CD4-positive, alpha-beta T cell (primary cell): ENCODE data around the gene WIPI1. TPM values are rescaled to one million over a fixed set of nuclear protein-coding genes. Genes with fewer than 3 reads are reported as not detected.

Experiments used
- ATAC-seq: fragments of 200-7000 bp; cut with Tn5 transposase; one replicate; pipeline ENCODE4 v1.10.0; 2022; ENCODE audit warnings: mild to moderate bottlenecking; ENCODE audit not compliant: poor library complexity
- CTCF ChIA-PET: fragments of 350-600 bp; sonication (Branson Sonifier 250); formaldehyde crosslinking; loops from one replicate; lab custom pipeline; 2021; ENCODE audit warnings: antibody characterized with exemption, inconsistent platforms; lab: Charles Lee
- POLR2A ChIA-PET: fragments of 350-600 bp; sonication (Branson Sonifier 250); formaldehyde crosslinking; loops from one replicate; lab custom pipeline; 2021; ENCODE audit warnings: antibody characterized with exemption, inconsistent platforms; lab: Charles Lee
- DNase-seq, 14 experiments: peaks; one replicate each; pipeline ENCODE4 v3.0.0-alpha.2; 2013 to 2020; ENCODE audit warnings: mixed read lengths in 2 of 14
- H3K27ac ChIP-seq, 2 donors: one replicate each; pipeline versions ENCODE4 v1.5.1 to v1.7.0; 2013; ENCODE audit warnings: low read length in 2 of 2, low read depth in 1 of 2, mild to moderate bottlenecking in 1 of 2
- H3K27me3 ChIP-seq, 2 experiments: 1 replicate in 1 of 2; 2 replicates in 1 of 2; pipeline versions ENCODE4 v1.6.1 to v1.7.0; 2013; ENCODE audit warnings: low read length in 2 of 2, control low read depth in 1 of 2, mild to moderate bottlenecking in 1 of 2, moderate library complexity in 1 of 2; ENCODE audit not compliant: insufficient read depth in 2 of 2, control insufficient read depth in 1 of 2
- H3K36me3 ChIP-seq: one replicate; pipeline ENCODE4 v1.6.1; 2013; ENCODE audit warnings: low read length, control low read depth; ENCODE audit not compliant: insufficient read depth
- H3K4me1 ChIP-seq: one replicate; pipeline ENCODE4 v1.6.1; 2013; ENCODE audit warnings: low read length, control low read depth; ENCODE audit not compliant: insufficient read depth
- H3K4me3 ChIP-seq: one replicate; pipeline ENCODE4 v1.5.1; 2013; ENCODE audit warnings: mild to moderate bottlenecking, low read length, moderate library complexity
- H3K9me3 ChIP-seq, 2 experiments: 1 replicate in 1 of 2; 2 replicates in 1 of 2; pipeline versions ENCODE4 v1.6.1 to v1.7.0; 2013; ENCODE audit warnings: low read length in 2 of 2, mild to moderate bottlenecking in 2 of 2, control low read depth in 1 of 2, moderate library complexity in 1 of 2; ENCODE audit not compliant: control insufficient read depth in 1 of 2, insufficient read depth in 1 of 2
- H3K27ac Mint-ChIP-seq: one replicate; pipeline ENCODE4 v1.8.0; 2020; ENCODE audit warnings: mixed read lengths
- H3K27me3 Mint-ChIP-seq: one replicate; pipeline ENCODE4 v1.8.0; 2021; ENCODE audit warnings: mixed read lengths
- H3K36me3 Mint-ChIP-seq: one replicate; pipeline ENCODE4 v1.8.0; 2021; ENCODE audit warnings: low read depth, mixed read lengths
- H3K4me1 Mint-ChIP-seq: one replicate; pipeline ENCODE4 v1.8.0; 2021; ENCODE audit warnings: low read depth, mixed read lengths
- H3K4me3 Mint-ChIP-seq: one replicate; pipeline ENCODE4 v1.8.0; 2020; ENCODE audit warnings: mild to moderate bottlenecking, mixed read lengths
- H3K9me3 Mint-ChIP-seq: one replicate; pipeline ENCODE4 v1.8.0; 2020; ENCODE audit warnings: mixed read lengths
- CTCF ChIP-seq: fragments of 200-600 bp; IDR thresholded peaks from one replicate; pipeline ENCODE4 v1.8.0; 2022; ENCODE audit warnings: antibody characterized with exemption, mild to moderate bottlenecking
- intact Hi-C, 2 experiments: fragments of 100-400 bp; cut with DNase I in 1 of 2; cut with micrococcal nuclease in 1 of 2; formaldehyde crosslinking; loops; one replicate each; pipeline versions ENCODE4 v1.15.1 to v1.9.0; 2023 to 2025; cut with DNase I, micrococcal nuclease
- total RNA-seq, 174 experiments: library from RNA in 2 of 174; stranded (reverse) in 2 of 174; gene quantifications; one replicate each; pipeline ENCODE4 v1.2.3 and lab custom pipeline; 2021 to 2026

The WIPI1 gene
- total RNA-seq, 2 experiments from 2014 or later, result 2.0 to 2.6 TPM

- no peak for TF ChIP-seq CTCF
- DNase-seq, result no peak
- Mint-ChIP-seq H3K36me3 (no peaks in the 10 kb centered on the region), H3K4me3 (no peak overlapping the region), H3K27ac (no peak overlapping the region), H3K27me3 (no peaks in the 10 kb centered on the region), H3K4me1 (peaks cover 28% of the 10 kb centered on the region), H3K9me3 (no peaks in the 10 kb centered on the region)
- Histone ChIP-seq H3K36me3 (peaks cover 10% of the 10 kb centered on the region), H3K4me1 (peaks cover 22% of the 10 kb centered on the region), H3K9me3 (no peaks in the 10 kb centered on the region), H3K27me3 (no peaks in the 10 kb centered on the region), H3K4me3 (no peak overlapping the region), H3K27ac (no peak overlapping the region)
- ATAC-seq, result no peak
- intact Hi-C loops, result loop anchor here in 1 of 2 experiments (5.0 kb wide), 1 partner anchor 70 kb away; no protein-coding TSS in a partner anchor
- ChIA-PET POLR2A (interaction anchor here (0.7 to 3.3 kb wide), 11 partner anchors 10 to 184 kb away, joined by 3 to 29 read pairs (median 5); partner anchors contain the start of genes AMZ2, ARSG, SLC16A6 and WIPI1), CTCF (interaction anchor here (0.7 to 1.4 kb wide), 14 partner anchors 15 to 184 kb away, joined by 3 to 9 read pairs (median 3); partner anchors contain the start of genes AMZ2, ARSG, SLC16A6 and WIPI1)
These were observed 25.0 kb downstream of the WIPI1 start for GRCh38 chr17:68432086-68432864.

DNA sequence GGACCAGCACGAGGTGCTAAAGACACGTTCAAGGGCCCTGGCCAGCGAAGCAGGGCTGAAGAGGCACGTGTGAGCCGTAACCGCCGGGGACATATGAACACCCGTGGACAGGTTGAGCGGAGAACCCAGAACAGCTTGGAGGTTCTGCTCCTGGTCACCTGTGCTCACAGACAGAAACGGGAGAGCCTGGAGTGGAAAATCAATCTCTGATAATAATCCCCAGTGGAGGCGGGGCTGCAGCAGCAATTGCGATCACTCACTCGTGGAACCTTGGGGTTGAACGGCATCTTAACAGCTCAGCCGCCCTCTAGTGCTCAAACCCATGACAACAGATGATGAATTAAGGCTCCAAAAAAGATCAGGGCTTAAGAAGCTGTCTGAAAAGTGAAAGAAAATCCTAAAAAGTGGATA, 25.6 kb downstream of the WIPI1 start:
- ATAC-seq, result peak; percentile 71
- Histone ChIP-seq H3K27me3 (no peaks in the 10 kb centered on the region), H3K4me1 (peaks cover 16% of the 10 kb centered on the region), H3K27ac (no peak overlapping the region), H3K4me3 (no peak overlapping the region), H3K9me3 (no peaks in the 10 kb centered on the region), H3K36me3 (peaks cover 10% of the 10 kb centered on the region)
- TF ChIP-seq CTCF, result peak; percentile 54
- Mint-ChIP-seq H3K4me1 (peaks cover 22% of the 10 kb centered on the region), H3K36me3 (no peaks in the 10 kb centered on the region), H3K4me3 (no peak overlapping the region), H3K27me3 (no peaks in the 10 kb centered on the region), H3K27ac (no peak overlapping the region), H3K9me3 (no peaks in the 10 kb centered on the region)
- POLR2A ChIA-PET, result interaction anchor here (0.6 to 3.3 kb wide), 12 partner anchors 10 to 679 kb away, joined by 3 to 29 read pairs (median 4); partner anchors contain the start of genes AMZ2, ARSG, SLC16A6 and WIPI1
- CTCF ChIA-PET, result interaction anchor here (0.7 to 1.4 kb wide), 12 partner anchors 15 to 184 kb away, joined by 3 to 9 read pairs (median 3); partner anchors contain the start of genes AMZ2, ARSG, SLC16A6 and WIPI1
- intact Hi-C loops, result loop anchor here (1.0 to 5.0 kb wide), 3 partner anchors 69 to 168 kb away; no protein-coding TSS in a partner anchor
- peak; percentile 38 to 79 (median 52) for DNase-seq

GRCh38 chr17:68431045-68431608, 26.2 kb downstream of the WIPI1 start:
- Histone ChIP-seq H3K36me3 (peaks cover 10% of the 10 kb centered on the region), H3K4me1 (peaks cover 11% of the 10 kb centered on the region), H3K4me3 (no peak overlapping the region), H3K27me3 (no peaks in the 10 kb centered on the region), H3K27ac (no peak overlapping the region), H3K9me3 (no peaks in the 10 kb centered on the region)
- ChIA-PET CTCF (interaction anchor here (1.0 to 1.4 kb wide), 7 partner anchors 14 to 183 kb away, joined by 3 to 9 read pairs (median 3); partner anchors contain the start of gene AMZ2), POLR2A (interaction anchor here (0.6 to 3.3 kb wide), 9 partner anchors 26 to 679 kb away, joined by 3 to 29 read pairs (median 4); partner anchors contain the start of genes ARSG, SLC16A6 and WIPI1)
- H3K27ac Mint-ChIP-seq, result no peak overlapping the region
- H3K9me3 Mint-ChIP-seq, result no peaks in the 10 kb centered on the region
- no peak for DNase-seq
- no peak for TF ChIP-seq CTCF
- intact Hi-C loops, result loop anchor here (1.0 to 5.0 kb wide), 3 partner anchors 69 to 168 kb away; no protein-coding TSS in a partner anchor
- H3K36me3 Mint-ChIP-seq, result no peaks in the 10 kb centered on the region
- no peaks in the 10 kb centered on the region for H3K27me3 Mint-ChIP-seq
- H3K4me1 Mint-ChIP-seq, result peaks cover 16% of the 10 kb centered on the region
- no peak for ATAC-seq
- H3K4me3 Mint-ChIP-seq, result no peak overlapping the region
